AG04449 (cell line): ENCODE results near the gene EFNA2.

Source experiments
- CTCF ChIA-PET: fragments of 350-600 bp; formaldehyde crosslinking; extraction: SDS; loops from one replicate; lab custom pipeline; 2021; ENCODE audit warnings: antibody characterized with exemption; lab: Yijun Ruan, JAX
- POLR2A ChIA-PET: fragments of 400-600, 350-600 bp; formaldehyde crosslinking; extraction: SDS; loops from one replicate; lab custom pipeline; 2020; ENCODE audit warnings: antibody characterized with exemption, inconsistent platforms; lab: Yijun Ruan, JAX
- DNase-seq: peaks from one replicate; pipeline ENCODE4 v3.0.0-alpha.2; 2010; ENCODE audit warnings: low read depth, low spot score
- H3K4me3 ChIP-seq: 2 replicates; pipeline ENCODE4 v1.5.1; 2011; ENCODE audit warnings: low read depth, mild to moderate bottlenecking, control low read depth, low read length
- TF ChIP-seq, protein P1 (sequence below): IDR thresholded peaks from one replicate; pipeline ENCODE4 v1.5.1; 2011; ENCODE audit warnings: mild to moderate bottlenecking, moderate library complexity, low read length, control low read depth, inconsistent platforms; ENCODE audit not compliant: insufficient read depth; ENCODE audit errors: missing control alignments

Gene EFNA2

DNA sequence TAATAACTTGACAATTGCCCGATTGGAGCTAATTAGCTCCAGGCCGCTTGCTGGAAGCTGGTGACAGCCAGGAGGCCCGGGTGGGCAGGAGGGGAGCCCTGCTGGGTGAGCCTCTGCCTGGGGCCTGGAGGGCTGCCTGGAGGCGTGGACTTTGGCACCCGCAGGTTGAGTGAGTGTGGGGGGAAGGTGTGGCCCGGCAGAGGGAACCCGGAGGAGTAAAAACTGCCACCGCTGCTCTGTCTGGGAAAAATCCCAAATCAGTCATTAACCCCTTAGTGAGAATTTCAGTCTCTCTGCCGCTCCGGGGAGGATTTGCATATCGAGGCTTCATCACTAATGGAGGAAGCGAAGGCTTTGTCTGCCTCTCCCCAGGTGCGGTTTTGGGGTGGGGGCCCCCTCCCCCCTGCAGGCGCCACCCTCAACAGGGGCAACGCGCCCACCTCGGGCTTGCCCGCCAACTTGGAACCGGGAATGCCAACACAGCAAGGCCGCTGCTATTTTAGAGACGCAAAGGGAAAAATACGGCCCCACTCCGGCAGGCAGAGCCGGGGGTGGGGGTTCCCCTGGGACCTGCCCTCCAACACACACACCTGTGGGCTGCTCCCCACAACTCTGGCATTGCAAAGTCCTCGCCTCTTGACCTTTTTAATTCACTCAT lies 6.2 kb downstream of the EFNA2 start:
- CTCF ChIA-PET, result interaction anchor here (1.0 to 1.2 kb wide), 3 partner anchors 12 to 70 kb away, joined by 3 to 5 read pairs (median 3); no protein-coding TSS in a partner anchor
- POLR2A ChIA-PET, result interaction anchor here (1.2 kb wide), 1 partner anchor 13 kb away, joined by 4 read pairs; no protein-coding TSS in a partner anchor
- no peak overlapping the region for H3K4me3 ChIP-seq
- no peak for DNase-seq
- TF ChIP-seq, protein P1, sequence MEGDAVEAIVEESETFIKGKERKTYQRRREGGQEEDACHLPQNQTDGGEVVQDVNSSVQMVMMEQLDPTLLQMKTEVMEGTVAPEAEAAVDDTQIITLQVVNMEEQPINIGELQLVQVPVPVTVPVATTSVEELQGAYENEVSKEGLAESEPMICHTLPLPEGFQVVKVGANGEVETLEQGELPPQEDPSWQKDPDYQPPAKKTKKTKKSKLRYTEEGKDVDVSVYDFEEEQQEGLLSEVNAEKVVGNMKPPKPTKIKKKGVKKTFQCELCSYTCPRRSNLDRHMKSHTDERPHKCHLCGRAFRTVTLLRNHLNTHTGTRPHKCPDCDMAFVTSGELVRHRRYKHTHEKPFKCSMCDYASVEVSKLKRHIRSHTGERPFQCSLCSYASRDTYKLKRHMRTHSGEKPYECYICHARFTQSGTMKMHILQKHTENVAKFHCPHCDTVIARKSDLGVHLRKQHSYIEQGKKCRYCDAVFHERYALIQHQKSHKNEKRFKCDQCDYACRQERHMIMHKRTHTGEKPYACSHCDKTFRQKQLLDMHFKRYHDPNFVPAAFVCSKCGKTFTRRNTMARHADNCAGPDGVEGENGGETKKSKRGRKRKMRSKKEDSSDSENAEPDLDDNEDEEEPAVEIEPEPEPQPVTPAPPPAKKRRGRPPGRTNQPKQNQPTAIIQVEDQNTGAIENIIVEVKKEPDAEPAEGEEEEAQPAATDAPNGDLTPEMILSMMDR, result no peak

- ChIA-PET POLR2A (no interaction called here), CTCF (no interaction called here)
- no peak for DNase-seq
- TF ChIP-seq, protein P1, result no peak
- no peak overlapping the region for H3K4me3 ChIP-seq
Measured at GRCh38 chr19:1292419-1293151, 6.9 kb downstream of the EFNA2 start.

- no peak for DNase-seq
- CTCF ChIA-PET, result no interaction called here
- TF ChIP-seq, protein P1, result no peak
- POLR2A ChIA-PET, result no interaction called here
- no peak overlapping the region for H3K4me3 ChIP-seq
Measured at GRCh38 chr19:1293782-1294604, 8.3 kb downstream of the EFNA2 start.

GRCh38 chr19:1294688-1295087 lies 9.0 kb downstream of the EFNA2 start:
- ChIA-PET POLR2A (no interaction called here), CTCF (no interaction called here)
- TF ChIP-seq, protein P1, result no peak
- DNase-seq, result no peak
- no peak overlapping the region for H3K4me3 ChIP-seq

GRCh38 chr19:1295169-1296012 lies 9.7 kb downstream of the EFNA2 start:
- no peak overlapping the region for H3K4me3 ChIP-seq
- ChIA-PET CTCF (no interaction called here), POLR2A (no interaction called here)
- no peak for DNase-seq
- TF ChIP-seq, protein P1, result no peak
